ENCODE data around the gene PIGX.

GRCh38 chr3:196774191-196774820 is 62.1 kb downstream of the PIGX start:
- TF ChIP-seq, protein P1, sequence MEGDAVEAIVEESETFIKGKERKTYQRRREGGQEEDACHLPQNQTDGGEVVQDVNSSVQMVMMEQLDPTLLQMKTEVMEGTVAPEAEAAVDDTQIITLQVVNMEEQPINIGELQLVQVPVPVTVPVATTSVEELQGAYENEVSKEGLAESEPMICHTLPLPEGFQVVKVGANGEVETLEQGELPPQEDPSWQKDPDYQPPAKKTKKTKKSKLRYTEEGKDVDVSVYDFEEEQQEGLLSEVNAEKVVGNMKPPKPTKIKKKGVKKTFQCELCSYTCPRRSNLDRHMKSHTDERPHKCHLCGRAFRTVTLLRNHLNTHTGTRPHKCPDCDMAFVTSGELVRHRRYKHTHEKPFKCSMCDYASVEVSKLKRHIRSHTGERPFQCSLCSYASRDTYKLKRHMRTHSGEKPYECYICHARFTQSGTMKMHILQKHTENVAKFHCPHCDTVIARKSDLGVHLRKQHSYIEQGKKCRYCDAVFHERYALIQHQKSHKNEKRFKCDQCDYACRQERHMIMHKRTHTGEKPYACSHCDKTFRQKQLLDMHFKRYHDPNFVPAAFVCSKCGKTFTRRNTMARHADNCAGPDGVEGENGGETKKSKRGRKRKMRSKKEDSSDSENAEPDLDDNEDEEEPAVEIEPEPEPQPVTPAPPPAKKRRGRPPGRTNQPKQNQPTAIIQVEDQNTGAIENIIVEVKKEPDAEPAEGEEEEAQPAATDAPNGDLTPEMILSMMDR (IDR thresholded peaks at IDR 0.05): no peak
- no peak for TF ChIP-seq POLR2A (IDR thresholded peaks at IDR 0.05)
